ENCODE measurements around the gene BLOC1S3.

Gene BLOC1S3

GRCh38 chr19:45162608-45163143, 15.9 kb upstream of the BLOC1S3 start:
- DNase-seq: no peak

DNA sequence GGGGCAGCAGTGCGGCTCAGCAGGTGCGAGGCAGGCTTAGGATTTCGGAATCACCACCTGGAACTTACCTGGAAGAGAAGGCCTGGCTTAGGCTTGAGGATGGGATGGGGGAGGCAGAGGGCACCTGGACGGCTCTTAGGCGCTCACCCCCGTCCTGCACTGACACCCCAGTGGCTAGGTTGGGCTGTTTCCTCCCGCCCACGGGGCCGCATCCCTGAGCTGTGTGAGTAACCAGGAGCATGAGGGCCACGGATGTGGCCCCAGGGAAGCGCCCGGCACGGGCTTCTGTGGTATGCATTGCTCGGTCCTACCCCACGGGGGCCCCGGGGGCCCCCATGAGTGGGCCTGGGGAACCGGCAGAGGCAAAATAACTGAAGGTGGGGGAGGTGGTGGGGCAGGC, 15.4 kb upstream of the BLOC1S3 start:
- DNase-seq: no peak

- no peak for DNase-seq
Measured at GRCh38 chr19:45163751-45164460, 14.7 kb upstream of the BLOC1S3 start.

- DNase-seq: no peak
Measured at GRCh38 chr19:45164577-45165335, 13.8 kb upstream of the BLOC1S3 start.

DNA sequence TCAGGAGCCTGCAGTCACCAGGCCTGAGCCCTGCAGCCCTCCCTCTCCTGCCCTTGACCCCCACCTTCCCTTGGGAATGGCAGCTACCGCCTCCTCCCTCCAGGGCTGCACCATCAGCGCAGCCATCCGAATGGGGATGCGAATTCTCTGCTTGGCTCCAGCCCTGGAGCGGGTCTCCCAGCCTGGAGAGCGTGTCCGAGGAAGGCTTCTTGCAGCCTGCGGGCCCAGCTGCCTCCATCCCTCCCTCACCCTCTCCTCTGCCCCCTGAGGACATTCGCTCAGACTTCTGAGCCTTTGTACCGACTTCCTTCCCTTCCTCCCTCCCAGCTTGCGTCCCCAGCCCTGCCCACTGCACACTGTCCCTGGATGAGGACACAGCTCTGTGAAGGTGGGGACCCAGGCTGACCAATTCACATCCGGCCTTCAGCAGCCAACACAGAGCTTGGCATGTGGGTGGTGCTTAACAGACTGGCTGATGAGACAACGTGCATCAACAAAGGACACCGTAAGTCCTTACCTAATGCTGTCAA, 11.8 kb upstream of the BLOC1S3 start:
- DNase-seq: no peak

- DNase-seq: no peak
Measured at GRCh38 chr19:45168767-45169351, 9.7 kb upstream of the BLOC1S3 start.

DNA sequence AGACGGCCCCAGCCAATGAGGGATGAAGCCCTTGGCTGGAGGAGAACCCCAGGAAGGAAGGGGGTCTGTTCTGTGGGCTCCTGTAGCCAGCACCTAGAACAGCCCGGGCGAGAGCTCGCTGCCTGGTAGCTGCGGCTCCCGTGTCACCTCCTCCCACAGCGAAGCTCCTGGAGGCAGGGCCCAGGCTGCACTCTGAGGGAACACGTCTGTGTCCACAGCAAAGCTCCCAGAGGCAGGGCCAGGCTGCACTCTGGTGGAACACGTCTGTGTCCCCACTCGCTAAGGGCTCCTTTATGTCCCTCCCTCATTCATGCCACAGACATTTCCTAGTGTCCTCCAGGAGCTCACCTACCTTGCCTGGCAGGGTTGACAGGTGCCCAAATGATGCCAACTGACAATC, 9.0 kb upstream of the BLOC1S3 start:
- DNase-seq: no peak

GRCh38 chr19:45170146-45171106, 8.2 kb upstream of the BLOC1S3 start:
- no peak for DNase-seq

- no peak for DNase-seq
Measured at GRCh38 chr19:45171211-45171623, 7.4 kb upstream of the BLOC1S3 start.

- no peak for DNase-seq
Measured at GRCh38 chr19:45172173-45172572, 6.4 kb upstream of the BLOC1S3 start.

GRCh38 chr19:45172611-45173208, 5.9 kb upstream of the BLOC1S3 start:
- no peak for DNase-seq

GRCh38 chr19:45173816-45174215, 4.8 kb upstream of the BLOC1S3 start:
- no peak for DNase-seq

DNA sequence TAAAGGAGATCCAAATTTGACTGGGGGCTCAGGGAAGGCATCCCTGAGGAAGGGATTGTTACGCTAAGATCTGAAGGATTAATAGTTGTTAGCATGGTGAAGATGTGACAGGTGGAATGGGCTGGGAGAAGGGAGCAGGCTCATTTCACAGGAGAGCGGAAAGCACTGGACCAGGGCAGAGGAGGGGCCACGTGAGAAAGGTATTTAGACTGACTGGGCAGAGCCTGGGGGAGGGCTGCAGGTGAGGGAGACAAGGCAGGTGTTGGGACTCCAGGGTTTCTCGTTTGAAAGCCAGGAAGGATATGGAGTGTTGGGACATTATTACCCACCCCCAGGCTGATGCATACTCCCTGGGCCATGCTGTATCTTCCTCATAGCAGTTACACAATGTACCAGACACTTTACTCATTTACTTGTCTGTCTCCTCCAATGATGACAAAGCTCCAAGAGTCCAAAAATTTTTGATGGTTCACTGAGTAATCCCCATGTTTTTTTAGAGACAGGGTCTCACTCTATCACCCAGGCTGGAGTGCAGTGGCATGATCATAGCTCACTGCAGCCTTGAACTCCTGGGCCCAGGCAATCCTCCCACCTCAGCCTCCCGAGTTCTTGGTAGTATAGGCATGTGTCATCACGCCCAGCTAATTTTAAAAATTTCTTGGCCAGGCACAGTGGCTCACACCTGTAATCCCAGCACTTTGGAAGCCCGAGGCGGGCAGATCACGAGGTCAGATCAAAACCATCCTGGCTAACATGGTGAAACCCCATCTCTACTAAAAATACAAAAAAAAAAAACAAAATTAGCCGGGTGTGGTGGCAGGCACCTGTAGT, 2.9 kb upstream of the BLOC1S3 start:
- DNase-seq: no peak

- DNase-seq: no peak
Measured at GRCh38 chr19:45177817-45178261, 745 bp upstream of the BLOC1S3 start, which contains the start of gene TRAPPC6A. Gene TRAPPC6A (minus strand): TSS chr19:45178237. CDS start chr19:45178218, 19 bp downstream.

GRCh38 chr19:45179072-45179891, 698 bp downstream of the BLOC1S3 start:
- DNase-seq: peak; percentile 37

DNA sequence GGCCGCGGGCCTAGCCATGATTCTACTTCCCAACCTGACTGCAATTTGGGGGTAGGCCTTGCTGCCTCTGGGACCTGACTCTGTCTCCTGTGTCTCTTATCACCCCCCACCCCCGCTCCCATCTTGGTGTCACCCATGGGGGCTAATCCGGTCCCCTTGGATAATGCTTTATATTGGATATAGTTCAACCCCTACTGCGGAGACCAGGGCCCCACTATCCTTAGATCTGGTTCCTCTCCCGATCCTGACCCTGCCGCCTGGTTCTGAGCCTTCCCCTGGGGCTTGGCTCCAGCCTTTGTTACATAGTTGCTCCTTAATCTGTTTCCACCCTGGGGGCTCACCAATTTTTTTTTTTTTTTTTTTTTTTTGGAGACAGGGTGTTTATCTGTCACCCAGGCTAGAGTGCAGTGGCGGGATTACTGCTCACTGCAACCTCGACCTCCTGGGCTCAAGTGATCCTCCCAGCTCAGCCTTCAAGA, 1.3 kb downstream of the BLOC1S3 start:
- DNase-seq: no peak

GRCh38 chr19:45180936-45181335, 2.4 kb downstream of the BLOC1S3 start:
- DNase-seq: no peak

DNA sequence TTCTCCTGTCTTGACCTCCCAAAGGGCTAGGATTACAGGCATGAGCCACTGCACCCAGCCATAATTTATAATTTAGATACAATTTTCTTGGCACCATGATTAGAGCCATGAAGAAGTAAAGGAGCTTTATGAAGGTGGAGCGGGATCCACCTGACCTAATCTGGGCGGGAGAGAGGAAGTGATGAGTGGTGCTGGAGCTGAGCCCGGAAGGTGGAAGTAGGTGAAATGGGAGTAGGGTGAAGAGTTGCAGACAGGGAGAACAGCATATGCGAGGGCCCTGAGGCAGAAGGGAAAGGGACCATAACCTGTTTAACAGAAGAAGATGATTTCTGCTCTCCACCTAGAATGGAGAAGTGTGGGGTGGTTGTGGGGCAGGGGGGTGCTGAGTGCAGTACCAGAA, 4.2 kb downstream of the BLOC1S3 start:
- DNase-seq: no peak

DNA sequence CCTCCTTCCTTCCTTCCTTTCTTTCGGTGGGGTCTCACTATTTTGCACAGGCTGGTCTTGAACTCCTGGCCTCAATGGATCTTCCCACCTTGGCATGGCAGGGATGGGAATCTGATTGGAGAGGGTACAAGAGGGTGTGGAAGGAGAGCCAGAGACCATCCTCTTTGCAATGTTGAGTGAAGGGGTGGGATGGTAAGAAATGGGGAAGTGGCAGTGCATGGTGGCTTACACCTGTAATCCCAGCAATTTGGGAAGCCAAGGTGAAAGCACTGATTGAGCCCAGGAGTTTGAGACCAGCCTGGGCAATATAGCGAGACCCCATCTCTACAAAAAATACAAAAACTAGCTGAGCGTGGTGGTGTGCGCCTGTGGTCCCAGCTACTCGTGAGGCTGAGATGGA, 5.5 kb downstream of the BLOC1S3 start:
- DNase-seq: no peak

All from activated gamma-delta T cell (primary cell).